HEK293 (cell line): ENCODE data around the gene FLNA.
A peak's percentile ranks its signal among the peaks of the same experiment; 100 is the strongest.

Experiments used
- AEBP2 ChIP-seq: fragments of 450-650 bp; formaldehyde crosslinking; IDR thresholded peaks from 2 replicates; pipeline ENCODE4 v1.5.1; 2016; ENCODE audit warnings: missing biosample characterization, missing genetic modification characterization, borderline replicate concordance
- GLIS2 ChIP-seq: fragments of 450-650 bp; formaldehyde crosslinking; IDR thresholded peaks from 2 replicates; pipeline ENCODE4 v1.5.1; 2016; ENCODE audit warnings: missing biosample characterization, missing genetic modification characterization
- HOXC10 ChIP-seq: sonication (generic); formaldehyde crosslinking; IDR thresholded peaks from 2 replicates; pipeline ENCODE4 v1.8.1; 2023; ENCODE audit warnings: mild to moderate bottlenecking, missing genetic modification reagents
- MZF1 ChIP-seq: fragments of 450-650 bp; formaldehyde crosslinking; IDR thresholded peaks from 2 replicates; pipeline ENCODE4 v1.5.1; 2017; ENCODE audit warnings: missing biosample characterization, missing genetic modification characterization, borderline replicate concordance
- PRDM10 ChIP-seq: fragments of 450-650 bp; formaldehyde crosslinking; IDR thresholded peaks from 2 replicates; pipeline ENCODE4 v1.5.1; 2016; ENCODE audit warnings: missing biosample characterization, missing genetic modification characterization
- PRDM4 ChIP-seq: fragments of 450-650 bp; formaldehyde crosslinking; IDR thresholded peaks from 2 replicates; pipeline ENCODE4 v1.5.1; 2017; ENCODE audit warnings: missing biosample characterization, missing genetic modification characterization
- REST ChIP-seq: fragments of 450-650 bp; formaldehyde crosslinking; IDR thresholded peaks from 2 replicates; pipeline ENCODE4 v1.5.1; 2016; ENCODE audit warnings: missing biosample characterization, missing genetic modification characterization
- ZBTB1 ChIP-seq: fragments of 450-650 bp; formaldehyde crosslinking; IDR thresholded peaks from 2 replicates; pipeline ENCODE4 v1.5.1; 2016; ENCODE audit warnings: missing biosample characterization, missing genetic modification characterization
- ZBTB10 ChIP-seq: fragments of 450-650 bp; formaldehyde crosslinking; IDR thresholded peaks from 2 replicates; pipeline ENCODE4 v1.5.1; 2016; ENCODE audit warnings: missing biosample characterization, missing genetic modification characterization
- ZBTB20 ChIP-seq: fragments of 450-650 bp; formaldehyde crosslinking; IDR thresholded peaks from 2 replicates; pipeline ENCODE4 v1.5.1; 2016; ENCODE audit warnings: missing biosample characterization, missing genetic modification characterization
- ZBTB8A ChIP-seq: fragments of 450-650 bp; formaldehyde crosslinking; IDR thresholded peaks from 2 replicates; pipeline ENCODE4 v1.5.1; 2016; ENCODE audit warnings: missing biosample characterization, missing genetic modification characterization
- ZIC2 ChIP-seq: fragments of 450-650 bp; formaldehyde crosslinking; IDR thresholded peaks from 2 replicates; pipeline ENCODE4 v1.5.1; 2016; ENCODE audit warnings: missing biosample characterization, missing genetic modification characterization
- ZNF10 ChIP-seq: fragments of 450-650 bp; formaldehyde crosslinking; IDR thresholded peaks from 2 replicates; pipeline ENCODE4 v1.5.1; 2017; ENCODE audit warnings: missing biosample characterization, missing genetic modification characterization
- ZNF114 ChIP-seq: fragments of 450-650 bp; formaldehyde crosslinking; IDR thresholded peaks from 2 replicates; pipeline ENCODE4 v1.5.0; 2017; ENCODE audit warnings: missing biosample characterization, missing genetic modification characterization
- ZNF169 ChIP-seq: fragments of 450-650 bp; formaldehyde crosslinking; IDR thresholded peaks from 2 replicates; pipeline ENCODE4 v1.5.1; 2016; ENCODE audit warnings: missing biosample characterization, missing genetic modification characterization
- ZNF335 ChIP-seq: fragments of 450-650 bp; formaldehyde crosslinking; conservative IDR thresholded peaks from 2 replicates; pipeline ENCODE4 v1.5.1; 2016; ENCODE audit warnings: missing biosample characterization, missing genetic modification characterization
- ZNF366 ChIP-seq: fragments of 450-650 bp; formaldehyde crosslinking; conservative IDR thresholded peaks from 2 replicates; pipeline ENCODE4 v1.5.1; 2016; ENCODE audit warnings: missing biosample characterization, missing genetic modification characterization
- ZNF37A ChIP-seq: fragments of 450-650 bp; IDR thresholded peaks from 2 replicates; pipeline ENCODE4 v1.5.1; 2018; ENCODE audit warnings: missing biosample characterization, missing genetic modification characterization
- ZNF529 ChIP-seq: fragments of 450-650 bp; formaldehyde crosslinking; IDR thresholded peaks from 2 replicates; pipeline ENCODE4 v1.5.1; 2017; ENCODE audit warnings: missing genetic modification characterization, missing biosample characterization; ENCODE audit not compliant: insufficient replicate concordance
- ZNF548 ChIP-seq: fragments of 450-650 bp; formaldehyde crosslinking; IDR thresholded peaks from 2 replicates; pipeline ENCODE4 v1.5.1; 2016; ENCODE audit warnings: missing biosample characterization, missing genetic modification characterization
- ZNF549 ChIP-seq: fragments of 450-650 bp; IDR thresholded peaks from 2 replicates; pipeline ENCODE4 v1.5.1; 2018; ENCODE audit warnings: missing biosample characterization, missing genetic modification characterization, mild to moderate bottlenecking, inconsistent platforms, moderate library complexity
- ZNF571 ChIP-seq: fragments of 450-650 bp; formaldehyde crosslinking; IDR thresholded peaks from 2 replicates; pipeline ENCODE4 v1.5.0; 2017; ENCODE audit warnings: missing biosample characterization, missing genetic modification characterization
- ZNF600 ChIP-seq: fragments of 450-650 bp; formaldehyde crosslinking; IDR thresholded peaks from 2 replicates; pipeline ENCODE4 v1.5.1; 2016; ENCODE audit warnings: missing biosample characterization, missing genetic modification characterization
- ZNF664 ChIP-seq: fragments of 450-650 bp; formaldehyde crosslinking; IDR thresholded peaks from 2 replicates; pipeline ENCODE4 v1.5.1; 2016; ENCODE audit warnings: missing biosample characterization, missing genetic modification characterization
- ZNF76 ChIP-seq: fragments of 450-650 bp; formaldehyde crosslinking; IDR thresholded peaks from 2 replicates; pipeline ENCODE4; 2016; ENCODE audit warnings: low read depth, missing biosample characterization, missing genetic modification characterization, borderline replicate concordance
- ZXDB ChIP-seq: fragments of 450-650 bp; formaldehyde crosslinking; IDR thresholded peaks from 2 replicates; pipeline ENCODE4 v1.5.1; 2016; ENCODE audit warnings: missing biosample characterization, missing genetic modification characterization

The FLNA gene

GRCh38 chrX:154378059-154378798, 3.8 kb upstream of the FLNA start (continued):
- TF ChIP-seq ZBTB10 (tag by site-specific recombination) (no peak; the same call in 1 of the 2 replicates), ZNF10 (tag by site-specific recombination) (no peak), ZIC2 (tag by site-specific recombination) (peak; percentile 57), ZNF169 (tag by site-specific recombination) (no peak), ZNF549 (tag by site-specific recombination) (no peak), HOXC10 (CRISPR knock-in tag) (no peak), PRDM10 (tag by site-specific recombination) (peak; percentile 63), ZNF548 (tag by site-specific recombination) (no peak), ZBTB20 (tag by site-specific recombination) (peak; percentile 99), ZNF600 (tag by site-specific recombination) (peak; percentile 52), ZNF37A (tag by site-specific recombination) (no peak), ZNF366 (tag by site-specific recombination) (peak; percentile 48; the same call in 1 of the 2 replicates), ZNF529 (no peak), REST (tag by site-specific recombination) (no peak), MZF1 (tag by site-specific recombination) (peak; percentile 73; the same call in 1 of the 2 replicates), ZBTB8A (tag by site-specific recombination) (peak; percentile 89), ZNF335 (peak; percentile 89), AEBP2 (tag by site-specific recombination) (no peak), PRDM4 (no peak), ZNF76 (tag by site-specific recombination) (no peak), GLIS2 (tag by site-specific recombination) (peak; percentile 82), ZXDB (tag by site-specific recombination) (peak; percentile 16; the same call in 1 of the 2 replicates), ZNF114 (tag by site-specific recombination) (no peak), ZNF664 (tag by site-specific recombination) (no peak), ZBTB1 (tag by site-specific recombination) (peak; percentile 19; the same call in 1 of the 2 replicates), ZNF571 (tag by site-specific recombination) (no peak)
